CMK (cell line): ENCODE data around the gene ESRRB.

ENCODE experiments used
- DNase-seq: peaks from one replicate; pipeline ENCODE4 v3.0.0-alpha.2; 2010; ENCODE audit warnings: low read depth

Gene ESRRB

GRCh38 chr14:76375947-76376404, at the start of gene ESRRB:
Gene ESRRB (plus strand): TSS chr14:76376137. CDS start chr14:76376402, 265 bp downstream.
- DNase-seq: no peak

GRCh38 chr14:76326918-76327689, 48.8 kb upstream of the ESRRB start:
- no peak for DNase-seq

GRCh38 chr14:76328457-76329137, 47.3 kb upstream of the ESRRB start:
- no peak for DNase-seq

- DNase-seq: no peak
Measured at GRCh38 chr14:76329154-76329928, 46.6 kb upstream of the ESRRB start.

GRCh38 chr14:76329951-76330350, 46.0 kb upstream of the ESRRB start:
- DNase-seq: no peak

GRCh38 chr14:76330411-76331327, 45.3 kb upstream of the ESRRB start:
- peak; percentile 7 for DNase-seq

- peak; percentile 64 for DNase-seq
Measured at GRCh38 chr14:76331328-76332011, 44.5 kb upstream of the ESRRB start.

- no peak for DNase-seq
Measured at GRCh38 chr14:76333664-76334063, 42.3 kb upstream of the ESRRB start.

- DNase-seq: no peak
Measured at GRCh38 chr14:76334316-76334715, 41.6 kb upstream of the ESRRB start.

GRCh38 chr14:76336876-76337275, 39.1 kb upstream of the ESRRB start:
- no peak for DNase-seq

- DNase-seq: no peak
Measured at GRCh38 chr14:76337635-76338545, 38.0 kb upstream of the ESRRB start.

GRCh38 chr14:76339728-76340615, 36.0 kb upstream of the ESRRB start:
- no peak for DNase-seq

GRCh38 chr14:76343386-76343785, 32.6 kb upstream of the ESRRB start:
- DNase-seq: no peak

- DNase-seq: no peak
Measured at GRCh38 chr14:76346391-76347160, 29.4 kb upstream of the ESRRB start.

GRCh38 chr14:76348898-76349297, 27.0 kb upstream of the ESRRB start:
- no peak for DNase-seq

- no peak for DNase-seq
Measured at GRCh38 chr14:76349993-76350392, 25.9 kb upstream of the ESRRB start.

- DNase-seq: no peak
Measured at GRCh38 chr14:76350671-76351070, 25.3 kb upstream of the ESRRB start.

- no peak for DNase-seq
Measured at GRCh38 chr14:76351941-76352340, 24.0 kb upstream of the ESRRB start.
